PC-3 (cell line): ENCODE data around the gene TSBP1. TPM values are rescaled to one million over a fixed set of nuclear protein-coding genes. Genes with fewer than 3 reads are reported as not detected.

ENCODE experiments used
- ATAC-seq: fragments of 200-7000 bp; cut with Tn5 transposase; 2 replicates; pipeline ENCODE4 v1.9.1; 2020; ENCODE audit warnings: mild to moderate bottlenecking, moderate library complexity
- Bru-seq: library from RNA; stranded (reverse); fragments of 400-500 nt; gene quantifications from one replicate; lab custom pipeline; 2021; lab: Mats Ljungman, UMichigan
- BruChase-seq, 2 experiments: library from RNA; stranded (reverse); fragments of 400-500 nt; gene quantifications; one replicate each; lab custom pipeline; 2021; lab: Mats Ljungman, UMichigan
- BruUV-seq: library from RNA; stranded (reverse); fragments of 400-500 nt; replicated peaks from 2 replicates; lab custom pipeline; 2021; lab: Mats Ljungman, UMichigan
- CTCF ChIA-PET: fragments of 300-600 bp; sonication (Branson Sonifier 250); formaldehyde crosslinking; loops from one replicate; lab custom pipeline; 2022; ENCODE audit warnings: antibody characterized with exemption; lab: Charles Lee
- POLR2A ChIA-PET: fragments of 300-600 bp; sonication (Branson Sonifier 250); formaldehyde crosslinking; loops from one replicate; lab custom pipeline; 2022; ENCODE audit warnings: antibody characterized with exemption; ENCODE audit not compliant: unreplicated experiment; lab: Charles Lee
- DNase-seq: peaks from one replicate; pipeline ENCODE4 v3.0.0-alpha.2; 2015
- H2AFZ ChIP-seq: fragments of 300-600 bp; sonication (generic); 2 replicates; pipeline ENCODE4 v1.6.0; 2016; ENCODE audit warnings: antibody characterized with exemption, low read length
- H3F3A ChIP-seq: fragments of 300-600 bp; sonication (generic); one replicate; pipeline ENCODE4 v1.6.0; 2017; ENCODE audit warnings: antibody characterized with exemption, low read length, control low read depth, mild to moderate bottlenecking; ENCODE audit not compliant: unreplicated experiment
- H3K27ac ChIP-seq: fragments of 300-600 bp; sonication (generic); 2 replicates; pipeline ENCODE4 v1.5.1; 2016; ENCODE audit warnings: mild to moderate bottlenecking, low read length
- H3K27me3 ChIP-seq: fragments of 300-600 bp; sonication (generic); 2 replicates; pipeline ENCODE4 v1.6.1; 2016; ENCODE audit warnings: low read length, mixed read lengths
- H3K36me3 ChIP-seq: fragments of 300-600 bp; sonication (generic); 2 replicates; pipeline ENCODE4 v1.6.1; 2016; ENCODE audit warnings: low read depth, mixed run types, low read length, mixed read lengths
- H3K4me1 ChIP-seq: fragments of 300-600 bp; sonication (generic); 2 replicates; pipeline ENCODE4 v1.5.1; 2016; ENCODE audit warnings: low read length; ENCODE audit not compliant: insufficient read depth
- H3K4me2 ChIP-seq: fragments of 300-600 bp; sonication (generic); 2 replicates; pipeline ENCODE4 v1.6.0; 2016; ENCODE audit warnings: low read length
- H3K4me3 ChIP-seq: fragments of 300-600 bp; sonication (generic); 2 replicates; pipeline ENCODE4 v1.5.1; 2016; ENCODE audit warnings: mild to moderate bottlenecking, low read length, mixed read lengths
- H3K79me2 ChIP-seq: fragments of 300-600 bp; sonication (generic); 2 replicates; pipeline ENCODE4 v1.6.1; 2017; ENCODE audit warnings: low read length, mixed read lengths
- H3K9ac ChIP-seq: fragments of 300-600 bp; sonication (generic); 2 replicates; pipeline ENCODE4 v1.6.0; 2016; ENCODE audit warnings: mild to moderate bottlenecking, low read length
- H3K9me2 ChIP-seq: fragments of 300-600 bp; sonication (generic); replicated peaks from 2 replicates; pipeline ENCODE4 v1.6.1; 2016; ENCODE audit warnings: mixed run types, low read length, mixed read lengths
- H3K9me3 ChIP-seq: fragments of 300-600 bp; sonication (generic); 2 replicates; pipeline ENCODE4 v1.6.1; 2016; ENCODE audit warnings: low read length, mixed read lengths
- H4K20me1 ChIP-seq: fragments of 300-600 bp; sonication (generic); 2 replicates; pipeline ENCODE4 v1.6.1; 2016; ENCODE audit warnings: low read length, mixed read lengths
- CTCF ChIP-seq: fragments of 300-600 bp; sonication (generic); conservative IDR thresholded peaks from 2 replicates; pipeline ENCODE4 v1.5.1; 2017; ENCODE audit warnings: antibody characterized with exemption, low read depth, mild to moderate bottlenecking, low read length
- EZH2 ChIP-seq: fragments of 300-600 bp; sonication (generic); IDR thresholded peaks from one replicate; pipeline ENCODE4 v1.6.1; 2017; ENCODE audit warnings: antibody characterized with exemption, mild to moderate bottlenecking, low read length; ENCODE audit not compliant: unreplicated experiment
- EZH2phosphoT487 ChIP-seq: fragments of 300-600 bp; sonication (generic); IDR thresholded peaks from 2 replicates; pipeline ENCODE4 v1.6.1; 2018; ENCODE audit warnings: mild to moderate bottlenecking, antibody characterized with exemption, low read length, borderline replicate concordance
- intact Hi-C: fragments of 100-400 bp; cut with micrococcal nuclease; formaldehyde crosslinking; loops from 2 replicates; pipeline ENCODE4 v1.9.0; 2023
- long read RNA-seq: library from polyadenylated mRNA; unstranded; transcript quantifications from one replicate; pipeline ENCODE4 v2.0.0, GENCODE V29; 2021; ENCODE audit not compliant: unreplicated experiment
- total RNA-seq: library from RNA; depleted of rRNA; stranded (reverse); fragments of >200 nt; gene quantifications from 2 replicates; pipeline ENCODE4 v1.2.3, GENCODE V29; 2014; rRNA removed

The TSBP1 gene
- total RNA-seq (not detected in 2 replicates), Bru-seq, nascent RNA (percentile 12 among the genes with signal in this experiment), BruChase-seq, experiment 1, labeled RNA remaining after a 6-hour chase (percentile 5 among the genes with signal in this experiment), BruChase-seq, experiment 2, labeled RNA remaining after a 2-hour chase (percentile 5 among the genes with signal in this experiment)
- long read RNA-seq, result 0 reads

- ATAC-seq, result no peak
- peak within 1 kb of the TSS; percentile 93 for H3K27ac ChIP-seq
- POLR2A ChIA-PET, result no interaction called here
- no peak for TF ChIP-seq EZH2phosphoT487
- H3K79me2 ChIP-seq, result no peaks in the 10 kb centered on the region
- BruUV-seq, result no TSS peak
- H3K4me1 ChIP-seq, result peaks cover 36% of the 10 kb centered on the region
- peak within 1 kb of the TSS; percentile 58 for H3K4me2 ChIP-seq
- intact Hi-C loops, result no loop called here
- H2AFZ ChIP-seq, result peak within 1 kb of the TSS; percentile 13; the same call in 1 of the 2 replicates
- no peaks in the 10 kb centered on the region for H3F3A ChIP-seq
- CTCF ChIA-PET, result no interaction called here
- no peaks in the 10 kb centered on the region for H3K9me2 ChIP-seq
- H3K4me3 ChIP-seq, result no peak within 1 kb of the TSS
- no peaks in the 10 kb centered on the region for H3K27me3 ChIP-seq
- H4K20me1 ChIP-seq, result no peaks in the 10 kb centered on the region
- H3K9ac ChIP-seq, result peak within 1 kb of the TSS; percentile 37; the same call in 1 of the 2 replicates
- H3K9me3 ChIP-seq, result no peaks in the 10 kb centered on the region
- H3K36me3 ChIP-seq, result no peaks in the 10 kb centered on the region
- DNase-seq, result no peak
These were observed at the start of gene TSBP1 for GRCh38 chr6:32371803-32372202. Gene TSBP1 (minus strand): TSS chr6:32371903. CDS start chr6:32371706, 197 bp downstream.

- Histone ChIP-seq H3K36me3 (no peaks in the 10 kb centered on the region), H3K9me3 (no peaks in the 10 kb centered on the region), H3F3A (no peaks in the 10 kb centered on the region), H3K27me3 (peaks cover 31% of the 10 kb centered on the region), H3K4me1 (peaks cover 4% of the 10 kb centered on the region; the same call in 1 of the 2 replicates), H3K9me2 (no peaks in the 10 kb centered on the region), H3K4me2 (peak overlapping the region; percentile 54), H3K4me3 (no peak overlapping the region), H3K27ac (no peak overlapping the region), H2AFZ (no peak overlapping the region), H3K9ac (no peak overlapping the region), H4K20me1 (no peaks in the 10 kb centered on the region), H3K79me2 (no peaks in the 10 kb centered on the region)
- DNase-seq, result no peak
- CTCF ChIA-PET, result no interaction called here
- intact Hi-C loops, result no loop called here
- BruUV-seq, result no TSS peak
- TF ChIP-seq EZH2, result no peak
- no peak for TF ChIP-seq CTCF
- TF ChIP-seq EZH2phosphoT487, result no peak
- POLR2A ChIA-PET, result no interaction called here
- ATAC-seq, result no peak
These were observed 44.3 kb upstream of the TSBP1 start for GRCh38 chr6:32416036-32416435.

- H3K79me2 ChIP-seq, result no peaks in the 10 kb centered on the region
- CTCF ChIA-PET, result no interaction called here
- H3K27ac ChIP-seq, result no peak overlapping the region
- H3F3A ChIP-seq, result no peaks in the 10 kb centered on the region
- no TSS peak for BruUV-seq
- TF ChIP-seq CTCF, result peak; percentile 96
- TF ChIP-seq EZH2, result no peak
- TF ChIP-seq EZH2phosphoT487, result no peak
- POLR2A ChIA-PET, result no interaction called here
- H3K36me3 ChIP-seq, result no peaks in the 10 kb centered on the region
- peaks cover 4% of the 10 kb centered on the region; the same call in 1 of the 2 replicates for H3K4me1 ChIP-seq
- H3K27me3 ChIP-seq, result peaks cover 26% of the 10 kb centered on the region
- peak overlapping the region; percentile 54 for H2AFZ ChIP-seq
- H3K4me2 ChIP-seq, result peak overlapping the region; percentile 54
- no peak overlapping the region for H3K4me3 ChIP-seq
- DNase-seq (peak; percentile 87), ATAC-seq (peak; percentile 54)
- H3K9me3 ChIP-seq, result no peaks in the 10 kb centered on the region
- H3K9ac ChIP-seq, result no peak overlapping the region
- intact Hi-C loops, result loop anchor here (1.0 kb wide), 1 partner anchor 285 kb away; no protein-coding TSS in a partner anchor
- no peaks in the 10 kb centered on the region for H3K9me2 ChIP-seq
- no peaks in the 10 kb centered on the region for H4K20me1 ChIP-seq
These were observed 43.9 kb upstream of the TSBP1 start for GRCh38 chr6:32415521-32416019.
